HG02943 (cell line): Measurements from ENCODE around the gene PRLR.
"Not testable (repeated sequence)": the region's sequence is repeated elsewhere in the genome, so short reads cannot be mapped to it uniquely, and the experiment has no call there.

Source experiments
- ATAC-seq: cut with Tn5 transposase; IDR thresholded peaks from one replicate; pipeline ENCODE4 v1.9.1; 2021; ENCODE audit warnings: mild to moderate bottlenecking, low read depth, moderate library complexity; ENCODE audit not compliant: unreplicated experiment

PRLR gene

DNA sequence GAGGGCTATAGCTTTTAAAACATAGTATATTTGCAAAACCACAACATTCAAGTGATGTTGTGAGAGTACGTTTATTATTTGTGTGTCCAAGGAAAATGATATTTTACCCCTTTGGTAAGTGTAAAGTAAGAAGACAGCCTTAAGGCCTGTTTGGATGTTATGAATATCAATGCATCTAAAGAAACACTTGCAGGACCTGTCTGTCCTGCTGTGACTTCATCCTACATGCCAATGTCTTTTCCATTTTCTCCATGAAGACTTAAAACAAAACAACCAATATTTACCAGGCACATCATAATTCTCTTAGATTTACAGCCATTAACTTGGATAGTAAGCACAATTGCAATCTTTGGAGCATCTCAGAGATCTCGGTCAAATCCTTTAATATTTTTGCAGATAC, 29.0 kb downstream of the PRLR start:
- ATAC-seq, result no peak

GRCh38 chr5:35199886-35200285, 30.4 kb downstream of the PRLR start:
- ATAC-seq, result no peak

- ATAC-seq, result no peak
Observed at GRCh38 chr5:35198686-35199085, 31.6 kb downstream of the PRLR start.

GRCh38 chr5:35198075-35198474, 32.2 kb downstream of the PRLR start:
- ATAC-seq, result no peak

DNA sequence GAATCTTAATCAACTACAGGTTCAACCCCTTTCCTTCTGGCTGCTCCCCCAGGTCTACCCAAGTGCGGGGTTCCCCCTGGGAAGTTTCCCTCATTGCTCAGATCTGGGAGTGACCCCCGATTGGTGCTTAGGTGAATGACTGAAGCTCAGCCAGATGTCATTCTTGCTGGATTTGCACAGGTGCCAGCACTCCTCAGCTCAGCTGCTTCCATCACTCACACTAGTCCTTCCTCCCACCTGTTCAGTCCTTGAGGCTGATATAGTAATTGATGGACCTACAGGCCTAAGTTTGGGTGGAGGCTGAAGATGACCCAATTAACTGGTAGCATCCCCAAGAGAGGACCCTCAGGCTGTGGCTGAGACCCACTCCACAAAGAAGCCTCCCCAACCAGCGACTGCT, 32.9 kb downstream of the PRLR start:
- no peak for ATAC-seq

DNA sequence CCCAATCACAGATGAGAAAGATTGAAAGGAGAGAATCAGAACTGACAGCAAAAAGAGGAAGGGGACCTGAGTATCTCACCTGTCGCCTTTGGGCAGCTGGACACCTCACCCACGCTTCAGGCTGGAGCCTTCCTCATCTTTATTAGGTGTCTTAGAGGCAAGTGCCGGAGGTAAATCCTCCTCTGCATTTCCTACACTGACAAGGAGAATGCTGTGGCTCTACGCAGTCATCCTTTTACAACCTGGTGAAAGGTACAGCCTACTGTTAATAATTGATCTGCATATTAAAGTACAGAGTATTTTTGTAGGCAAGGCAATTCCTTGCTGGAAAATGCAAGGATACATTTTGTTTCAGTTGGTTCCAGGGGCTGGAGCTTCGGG, 34.8 kb downstream of the PRLR start:
- no peak for ATAC-seq

DNA sequence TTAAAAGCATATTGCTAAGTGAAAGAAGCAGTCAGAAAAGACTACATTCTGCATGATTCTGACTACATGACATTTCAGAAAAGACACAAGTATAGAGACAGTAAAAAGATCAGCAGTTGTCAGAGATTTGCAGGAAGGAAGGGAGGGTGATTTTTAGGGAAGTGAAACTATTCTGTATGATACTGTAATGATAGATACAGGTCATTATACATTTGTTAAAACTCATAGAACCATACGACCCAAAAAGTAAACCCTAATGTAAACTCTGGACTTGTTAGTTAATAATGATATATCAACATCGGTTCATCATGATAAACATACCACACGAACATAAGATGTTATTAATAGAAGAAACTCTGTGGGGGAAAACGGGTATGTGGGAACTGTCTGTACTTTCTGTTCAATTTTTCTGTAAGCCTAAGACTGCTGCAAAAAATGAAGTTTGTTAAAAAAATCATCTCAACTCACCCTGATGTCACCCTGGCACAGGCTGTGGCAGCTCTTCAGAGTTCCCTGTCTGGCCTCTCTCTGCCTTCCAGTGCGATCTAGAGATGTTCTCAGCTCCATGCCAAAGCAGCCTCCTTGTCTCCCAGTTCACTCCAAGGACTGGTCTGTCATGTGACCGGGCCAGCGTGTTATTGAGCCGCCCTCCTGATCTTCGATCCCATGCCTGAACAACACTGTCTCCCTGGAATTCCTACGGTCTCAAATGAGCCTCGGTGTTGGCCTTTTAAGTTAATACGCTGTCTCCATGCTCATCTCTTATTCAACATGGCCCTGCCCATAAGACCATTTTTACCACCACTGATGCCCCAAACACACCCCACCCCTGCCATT, 35.4 kb downstream of the PRLR start:
- peak; percentile 88 for ATAC-seq

- no peak for ATAC-seq
Observed at GRCh38 chr5:35192506-35192905, 37.8 kb downstream of the PRLR start.

DNA sequence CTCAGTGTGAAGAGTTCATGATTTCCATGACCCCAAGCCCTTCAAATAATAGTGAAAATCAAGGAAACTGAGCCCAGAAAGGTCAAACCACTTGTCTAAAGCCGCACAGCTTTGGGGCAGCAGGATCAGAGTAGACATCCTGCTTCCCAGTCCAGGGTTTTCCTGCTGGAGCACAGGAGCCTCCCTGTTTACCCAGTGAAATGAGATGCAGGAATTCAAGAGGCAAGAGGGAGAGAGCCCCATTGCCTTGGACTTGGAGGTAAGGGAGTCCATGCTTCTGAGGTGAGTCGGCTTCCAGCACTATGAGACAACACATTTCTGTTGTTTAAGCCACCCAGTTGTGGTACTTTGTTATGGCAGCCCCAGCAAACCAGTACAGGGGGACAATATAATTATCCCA, 40.5 kb downstream of the PRLR start:
- not testable (repeated sequence) for ATAC-seq

GRCh38 chr5:35188031-35188457, 42.2 kb downstream of the PRLR start:
- no peak for ATAC-seq

DNA sequence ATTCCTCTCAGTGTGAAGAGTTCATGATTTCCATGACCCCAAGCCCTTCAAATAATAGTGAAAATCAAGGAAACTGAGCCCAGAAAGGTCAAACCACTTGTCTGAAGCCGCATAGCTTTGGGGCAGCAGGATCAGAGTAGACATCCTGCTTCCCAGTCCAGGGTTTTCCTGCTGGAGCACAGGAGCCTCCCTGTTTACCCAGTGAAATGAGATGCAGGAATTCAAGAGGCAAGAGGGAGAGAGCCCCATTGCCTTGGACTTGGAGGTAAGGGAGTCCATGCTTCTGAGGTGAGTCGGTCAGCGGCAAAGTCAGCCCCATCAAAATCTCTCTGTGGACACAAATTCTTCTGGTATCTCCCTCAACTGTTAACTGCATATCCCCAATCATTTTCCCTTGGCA, 42.7 kb downstream of the PRLR start:
- ATAC-seq, result not testable (repeated sequence)

DNA sequence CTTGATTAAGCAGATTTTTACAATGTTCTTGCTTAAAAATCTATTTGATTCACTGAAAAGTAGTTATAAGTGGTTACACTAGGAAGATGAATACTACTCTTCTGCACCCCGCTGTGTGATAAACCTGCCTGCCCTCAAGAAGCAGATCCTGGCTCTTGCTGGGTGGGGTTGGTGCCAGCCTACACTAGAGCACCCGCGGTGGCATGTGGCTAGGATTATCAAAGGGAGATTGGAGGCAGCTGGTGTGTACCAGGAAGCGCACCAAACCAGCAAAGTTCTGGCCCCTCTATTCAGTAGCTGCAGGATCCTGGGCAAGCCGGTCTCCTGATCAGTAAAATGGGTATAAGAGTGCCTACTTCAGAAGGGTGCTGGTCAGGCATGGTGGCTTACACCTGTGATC, 43.5 kb downstream of the PRLR start:
- no peak for ATAC-seq

GRCh38 chr5:35185518-35185917, 44.8 kb downstream of the PRLR start:
- no peak for ATAC-seq

DNA sequence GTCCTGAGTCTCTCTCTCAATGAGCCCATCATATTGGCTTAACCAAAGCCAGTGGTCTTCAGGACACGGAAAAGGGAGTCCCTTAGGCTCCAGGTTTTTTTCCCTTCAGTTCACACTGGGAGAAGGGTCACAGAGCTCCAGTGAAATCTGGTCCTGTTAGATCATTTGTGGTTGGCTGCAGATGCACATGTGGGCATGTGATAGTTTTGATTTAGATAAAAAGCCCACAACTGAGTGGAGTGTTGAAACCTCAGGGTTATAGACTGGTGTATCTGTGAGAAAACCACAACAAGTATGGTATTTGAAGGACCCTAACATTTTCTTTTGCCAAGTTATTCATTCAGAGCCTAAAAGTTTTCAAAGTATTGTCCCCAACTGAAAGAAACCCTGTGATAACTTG, 46.7 kb downstream of the PRLR start:
- ATAC-seq, result no peak

DNA sequence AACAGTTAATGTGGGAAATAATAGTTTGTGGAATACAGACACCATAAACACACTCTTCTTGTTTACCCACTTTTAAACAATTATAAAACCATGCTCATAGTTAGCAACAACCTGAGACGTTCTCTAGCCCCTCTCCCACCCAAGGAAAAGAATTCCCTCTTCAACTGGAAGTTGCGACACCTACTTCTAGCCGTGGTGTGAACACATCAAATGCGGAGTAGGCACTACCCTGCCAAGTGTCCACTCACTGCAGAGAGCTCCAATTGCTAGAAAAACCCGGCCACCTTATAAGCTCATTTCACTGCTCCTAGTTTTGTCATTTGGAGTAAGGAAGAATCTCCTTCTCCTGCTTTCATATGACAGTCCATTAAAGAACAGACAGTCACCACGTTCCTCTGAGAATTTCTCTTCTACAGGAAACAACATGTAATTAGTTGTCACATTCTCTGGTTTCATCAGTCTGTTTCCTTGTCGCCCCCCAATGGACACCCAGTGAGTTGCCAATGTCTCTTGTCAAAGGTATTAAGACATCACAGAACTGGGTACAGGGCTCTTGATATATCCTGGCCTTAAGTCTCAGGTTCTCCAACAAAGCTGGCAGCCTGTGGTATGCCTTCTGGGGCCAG, 47.3 kb downstream of the PRLR start:
- no peak for ATAC-seq

DNA sequence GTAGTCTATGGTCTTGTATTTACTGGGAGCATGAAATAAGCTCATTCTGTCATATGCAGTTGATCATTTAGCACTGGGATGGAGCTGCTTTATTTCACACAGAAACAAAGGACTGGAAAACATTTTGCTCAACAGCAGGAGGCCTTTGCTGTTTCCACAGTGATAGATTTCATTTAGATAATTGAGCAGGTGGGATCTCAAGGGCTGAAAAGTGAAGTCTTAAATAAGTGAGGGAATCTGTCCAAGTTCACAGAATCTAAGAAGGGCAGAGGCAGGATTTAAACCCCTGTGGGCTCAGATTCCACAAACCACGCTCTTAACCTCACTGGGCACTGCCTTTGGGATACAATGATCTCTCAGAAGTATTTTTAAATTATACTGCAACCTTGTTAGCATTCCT, 47.8 kb downstream of the PRLR start:
- ATAC-seq, result no peak

DNA sequence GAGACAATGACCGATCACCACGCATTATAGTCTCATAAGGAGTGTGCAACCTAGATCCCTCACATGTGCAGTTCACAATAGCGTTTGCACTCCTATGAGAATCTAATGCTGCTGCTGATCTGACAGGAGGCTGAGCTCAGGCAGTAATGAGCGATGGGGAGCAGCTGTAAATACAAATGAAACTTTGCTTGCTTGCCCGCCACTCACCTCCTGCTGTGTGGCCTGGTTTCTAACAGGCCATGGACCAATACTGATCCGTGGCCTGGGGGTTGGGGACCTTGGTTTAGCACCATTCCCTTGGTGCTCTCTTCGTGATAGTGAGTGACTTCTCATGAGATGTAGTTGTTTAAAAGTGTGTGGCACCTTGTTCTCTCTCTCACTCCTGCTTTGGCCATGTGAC, 50.2 kb downstream of the PRLR start:
- no peak for ATAC-seq

DNA sequence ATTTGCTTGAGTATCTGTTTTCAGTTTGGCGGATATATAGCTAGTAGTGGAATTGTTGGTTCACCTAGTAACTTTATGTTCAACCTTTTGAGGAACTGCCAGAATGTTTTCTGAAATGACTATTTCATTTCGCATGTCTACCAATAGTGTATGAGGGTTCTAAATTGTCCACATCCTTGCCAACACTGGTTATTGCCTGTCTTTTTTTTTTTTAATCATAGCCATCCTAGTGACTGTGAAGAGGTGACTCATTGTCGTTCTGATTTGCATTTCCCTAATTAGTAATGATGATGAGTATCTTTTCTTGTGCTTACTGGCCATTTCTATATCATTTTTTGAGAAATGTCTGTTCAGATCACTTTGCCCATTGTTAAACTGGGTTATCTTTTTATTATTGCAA, 52.5 kb downstream of the PRLR start:
- no peak for ATAC-seq

DNA sequence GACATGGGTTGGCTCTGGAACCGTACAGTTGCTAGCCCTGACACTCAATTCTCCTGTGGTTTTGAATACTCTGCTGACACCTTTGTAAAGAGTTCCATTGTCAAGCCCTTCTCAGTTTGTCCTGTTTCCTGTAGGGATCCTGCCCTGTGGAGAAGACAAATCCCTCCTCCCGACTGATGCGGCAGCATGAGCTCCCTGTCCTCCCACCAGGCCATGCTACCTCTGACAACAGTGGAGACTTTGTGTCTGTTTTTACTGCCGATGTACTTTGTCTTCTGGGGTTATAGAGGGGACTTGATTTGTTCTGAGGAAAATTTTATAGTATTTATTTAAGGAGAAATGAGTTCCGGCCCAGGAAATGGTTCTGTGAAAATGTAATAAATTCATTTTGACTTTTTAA, 57.8 kb downstream of the PRLR start:
- no peak for ATAC-seq

GRCh38 chr5:35171991-35172390, 58.3 kb downstream of the PRLR start:
- no peak for ATAC-seq

DNA sequence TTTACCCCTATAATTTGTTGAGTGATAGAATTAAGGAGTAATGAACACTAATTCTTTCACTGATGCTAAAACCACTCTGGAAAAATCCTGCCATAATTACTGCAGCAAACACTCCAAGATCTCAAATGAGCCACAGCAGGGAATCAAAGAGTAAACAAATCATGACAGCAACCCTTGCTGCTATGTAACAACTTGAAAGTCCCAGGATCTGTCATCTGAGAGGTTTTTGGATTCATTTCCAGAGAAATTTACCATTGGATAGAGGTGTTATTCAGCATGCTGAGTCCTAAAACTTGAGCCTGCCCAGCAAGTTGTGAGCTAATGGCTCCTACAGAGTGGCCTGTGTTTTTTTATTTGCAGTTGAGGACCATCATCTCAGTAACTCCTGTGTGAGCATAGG, 59.2 kb downstream of the PRLR start:
- no peak for ATAC-seq

- ATAC-seq, result no peak
Observed at GRCh38 chr5:35166043-35166442, 64.2 kb downstream of the PRLR start.
